GM15510 (cell line): Measurements from ENCODE around the gene EML1.

Experiments used
- POLR2A ChIP-seq: IDR thresholded peaks from 3 replicates; pipeline ENCODE4 v1.6.1; 2011; ENCODE audit warnings: borderline replicate concordance; ENCODE audit not compliant: insufficient read length; ENCODE audit errors: extremely low read depth

EML1 gene

GRCh38 chr14:99983251-99984015, 190.2 kb downstream of the EML1 start:
- TF ChIP-seq POLR2A, result no peak

GRCh38 chr14:99984036-99984435, 190.8 kb downstream of the EML1 start:
- no peak for TF ChIP-seq POLR2A

- TF ChIP-seq POLR2A, result no peak
Measured at GRCh38 chr14:99986396-99986795, 193.2 kb downstream of the EML1 start.

GRCh38 chr14:99989032-99989431, 195.8 kb downstream of the EML1 start:
- no peak for TF ChIP-seq POLR2A

- TF ChIP-seq POLR2A, result no peak
Measured at GRCh38 chr14:99990268-99991170, 197.3 kb downstream of the EML1 start.

- no peak for TF ChIP-seq POLR2A
Measured at GRCh38 chr14:99991331-99991730, 198.1 kb downstream of the EML1 start.
